ENCODE measurements around the gene LUC7L3. TPM values are rescaled to one million over a fixed set of nuclear protein-coding genes. Genes with fewer than 3 reads are reported as not detected.

Gene LUC7L3
- total RNA-seq, 4 donors from 2014 or later: 31.5 to 267 (median 42.6) TPM

DNA sequence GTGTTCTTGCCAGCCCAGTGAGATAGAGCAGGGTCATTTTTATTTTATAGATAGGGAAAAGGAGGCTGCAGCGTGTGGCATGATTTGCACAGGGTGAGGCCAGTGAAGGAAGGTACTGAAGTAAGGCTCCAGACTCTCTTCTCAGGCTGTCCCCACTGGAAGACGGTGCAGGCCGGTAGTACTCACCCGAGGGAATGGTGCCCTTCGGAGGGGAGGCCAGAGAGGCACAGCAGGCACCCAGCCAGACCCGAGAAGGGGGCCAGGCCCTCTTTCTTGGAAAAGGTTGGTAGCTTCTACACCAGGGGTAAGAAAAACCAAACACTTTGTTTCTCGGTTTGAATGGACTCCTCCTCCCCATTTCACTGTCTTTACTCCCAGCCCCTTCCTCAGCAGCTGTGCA, 47.6 kb downstream of the LUC7L3 start:
- H3K27ac ChIP-seq: no peak overlapping the region
- no peak overlapping the region for H3K4me3 ChIP-seq
- no peak for TF ChIP-seq POLR2AphosphoS5 (IDR thresholded peaks at IDR 0.05)
- no peak for TF ChIP-seq POLR2A (IDR thresholded peaks at IDR 0.05)
- TF ChIP-seq EP300 (IDR thresholded peaks at IDR 0.05): no peak
- TF ChIP-seq, protein P1, sequence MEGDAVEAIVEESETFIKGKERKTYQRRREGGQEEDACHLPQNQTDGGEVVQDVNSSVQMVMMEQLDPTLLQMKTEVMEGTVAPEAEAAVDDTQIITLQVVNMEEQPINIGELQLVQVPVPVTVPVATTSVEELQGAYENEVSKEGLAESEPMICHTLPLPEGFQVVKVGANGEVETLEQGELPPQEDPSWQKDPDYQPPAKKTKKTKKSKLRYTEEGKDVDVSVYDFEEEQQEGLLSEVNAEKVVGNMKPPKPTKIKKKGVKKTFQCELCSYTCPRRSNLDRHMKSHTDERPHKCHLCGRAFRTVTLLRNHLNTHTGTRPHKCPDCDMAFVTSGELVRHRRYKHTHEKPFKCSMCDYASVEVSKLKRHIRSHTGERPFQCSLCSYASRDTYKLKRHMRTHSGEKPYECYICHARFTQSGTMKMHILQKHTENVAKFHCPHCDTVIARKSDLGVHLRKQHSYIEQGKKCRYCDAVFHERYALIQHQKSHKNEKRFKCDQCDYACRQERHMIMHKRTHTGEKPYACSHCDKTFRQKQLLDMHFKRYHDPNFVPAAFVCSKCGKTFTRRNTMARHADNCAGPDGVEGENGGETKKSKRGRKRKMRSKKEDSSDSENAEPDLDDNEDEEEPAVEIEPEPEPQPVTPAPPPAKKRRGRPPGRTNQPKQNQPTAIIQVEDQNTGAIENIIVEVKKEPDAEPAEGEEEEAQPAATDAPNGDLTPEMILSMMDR (IDR thresholded peaks at IDR 0.05): no peak
- no peaks in the 10 kb centered on the region for H3K27me3 ChIP-seq
- 73% methylated on average over 7 of the region's 7 CpGs for WGBS
- no peak for DNase-seq (ENCODE audit: low spot score in 2 of 2)
- H3K9me3 ChIP-seq: no peaks in the 10 kb centered on the region
- H3K4me1 ChIP-seq: peaks cover 38% of the 10 kb centered on the region
- no peaks in the 10 kb centered on the region for H3K36me3 ChIP-seq

DNA sequence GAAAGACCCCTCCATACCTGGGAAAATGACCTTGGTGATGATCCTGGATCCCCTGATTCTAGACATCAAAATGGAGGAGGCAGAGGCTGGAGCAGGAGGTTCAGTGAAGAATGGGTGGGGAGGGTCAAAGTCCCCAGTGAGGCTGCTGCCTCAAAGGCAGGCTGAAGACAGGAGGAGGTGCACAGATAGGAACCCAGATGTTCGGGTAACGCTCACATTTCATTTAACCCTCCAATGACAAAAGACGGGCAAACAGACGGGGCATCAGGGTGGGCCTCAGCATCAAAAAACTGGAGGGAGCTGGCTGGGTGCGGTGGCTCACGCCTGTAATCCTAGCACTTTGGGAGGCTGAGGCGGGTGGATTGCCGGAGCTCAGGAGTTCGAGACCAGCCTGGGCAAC, 48.0 kb downstream of the LUC7L3 start, which contains the start of gene ANKRD40CL:
Gene ANKRD40CL, minus strand, starts transcription at position 73 of the 400 bp plus-strand sequence. CDS start 605 bp downstream, outside the sequence.
- Histone ChIP-seq H3K4me1 (peaks cover 38% of the 10 kb centered on the region), H3K27me3 (no peaks in the 10 kb centered on the region), H3K9me3 (no peaks in the 10 kb centered on the region), H3K27ac (no peak within 1 kb of the TSS), H3K36me3 (no peaks in the 10 kb centered on the region), H3K4me3 (no peak within 1 kb of the TSS)
- DNase-seq (ENCODE audit: low spot score in 2 of 2): no peak
- 86% methylated on average over 9 of the region's 9 CpGs for WGBS
- TF ChIP-seq POLR2A (IDR thresholded peaks at IDR 0.05) (no peak), EP300 (IDR thresholded peaks at IDR 0.05) (no peak), POLR2AphosphoS5 (IDR thresholded peaks at IDR 0.05) (no peak)
- TF ChIP-seq, protein P1 (IDR thresholded peaks at IDR 0.05): no peak

DNA sequence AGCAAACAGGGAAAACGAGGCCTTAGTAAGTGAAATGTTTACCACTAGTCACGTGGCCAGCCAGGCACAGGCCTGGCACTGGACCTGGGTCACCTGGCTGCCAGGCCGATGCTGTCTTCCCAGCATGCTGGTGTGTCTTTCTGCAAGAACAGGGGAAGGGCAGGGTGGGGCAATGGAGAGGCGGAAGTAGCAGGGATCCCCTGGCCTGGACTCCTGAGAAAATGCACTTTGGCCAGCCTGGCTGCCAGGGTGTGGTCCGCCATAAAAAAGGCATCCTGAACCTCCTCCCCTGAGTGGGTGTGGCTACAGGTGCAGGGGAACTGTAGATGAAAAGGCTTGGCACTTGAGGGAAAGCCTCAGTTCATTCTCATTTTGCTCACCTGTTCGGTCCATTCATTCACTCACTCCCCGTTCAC, 49.0 kb downstream of the LUC7L3 start:
- Histone ChIP-seq H3K36me3 (no peaks in the 10 kb centered on the region), H3K4me3 (no peak overlapping the region), H3K4me1 (peaks cover 32% of the 10 kb centered on the region), H3K27ac (no peak overlapping the region), H3K27me3 (no peaks in the 10 kb centered on the region), H3K9me3 (no peaks in the 10 kb centered on the region)
- TF ChIP-seq EP300 (IDR thresholded peaks at IDR 0.05): no peak
- TF ChIP-seq, protein P1 (IDR thresholded peaks at IDR 0.05): no peak
- no peak for TF ChIP-seq POLR2A (IDR thresholded peaks at IDR 0.05)
- no peak for TF ChIP-seq POLR2AphosphoS5 (IDR thresholded peaks at IDR 0.05)
- 52% methylated on average over 7 of the region's 7 CpGs for WGBS
- no peak for DNase-seq (ENCODE audit: low spot score in 2 of 2)

DNA sequence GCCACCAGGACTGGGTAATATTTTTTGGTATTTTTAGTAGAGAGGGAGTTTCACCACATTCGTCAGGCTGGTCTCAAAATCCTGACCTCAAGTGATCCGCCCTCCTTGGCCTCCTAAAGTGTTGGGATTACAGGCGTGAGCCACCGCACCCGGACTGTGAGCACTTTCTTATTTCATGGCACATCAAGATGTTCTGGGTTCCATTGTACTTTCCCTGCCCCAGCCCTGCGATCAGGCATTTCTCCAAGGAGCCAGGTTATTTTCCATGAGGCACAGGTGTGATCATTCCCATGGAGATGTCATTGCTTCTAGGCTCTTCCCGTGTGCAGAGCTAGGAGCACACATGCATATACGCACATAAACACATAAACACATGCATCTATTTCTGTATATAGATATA, 50.5 kb downstream of the LUC7L3 start:
- DNase-seq (ENCODE audit: low spot score in 2 of 2): no peak
- H3K4me1 ChIP-seq: peaks cover 16% of the 10 kb centered on the region
- WGBS: 88% methylated on average over 8 of the region's 8 CpGs
- no peak for TF ChIP-seq POLR2AphosphoS5 (IDR thresholded peaks at IDR 0.05)
- TF ChIP-seq, protein P1 (IDR thresholded peaks at IDR 0.05): no peak
- TF ChIP-seq POLR2A (IDR thresholded peaks at IDR 0.05): no peak
- H3K27me3 ChIP-seq: no peaks in the 10 kb centered on the region
- H3K27ac ChIP-seq: no peak overlapping the region
- H3K4me3 ChIP-seq: no peak overlapping the region
- no peaks in the 10 kb centered on the region for H3K9me3 ChIP-seq
- no peaks in the 10 kb centered on the region for H3K36me3 ChIP-seq

DNA sequence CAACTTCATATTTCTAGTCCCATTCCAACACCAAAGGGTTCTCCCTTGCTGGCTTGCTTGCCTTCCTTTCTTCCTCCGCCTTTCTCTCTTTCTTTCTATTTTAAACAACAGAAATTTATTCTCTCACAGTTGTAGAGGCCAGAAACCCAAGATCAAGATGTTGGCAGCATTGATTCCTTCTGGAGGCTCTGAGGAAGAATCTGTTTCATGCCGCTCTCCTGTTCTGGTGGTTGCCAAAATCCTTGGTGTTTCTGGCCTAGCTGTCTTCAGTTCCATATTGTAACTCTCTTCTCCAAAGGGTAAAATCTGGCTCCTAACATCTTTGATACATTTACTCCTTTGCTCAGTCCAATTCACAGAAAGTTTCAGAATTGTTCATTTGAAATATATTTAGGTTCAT, 50.9 kb downstream of the LUC7L3 start:
- H3K4me3 ChIP-seq: no peak overlapping the region
- 85% methylated on average over 2 of the region's 2 CpGs for WGBS
- peaks cover 12% of the 10 kb centered on the region for H3K4me1 ChIP-seq
- no peaks in the 10 kb centered on the region for H3K9me3 ChIP-seq
- H3K36me3 ChIP-seq: no peaks in the 10 kb centered on the region
- no peak for DNase-seq (ENCODE audit: low spot score in 2 of 2)
- TF ChIP-seq EP300 (IDR thresholded peaks at IDR 0.05) (no peak), POLR2AphosphoS5 (IDR thresholded peaks at IDR 0.05) (no peak), POLR2A (IDR thresholded peaks at IDR 0.05) (no peak)
- TF ChIP-seq, protein P1 (IDR thresholded peaks at IDR 0.05): no peak
- no peaks in the 10 kb centered on the region for H3K27me3 ChIP-seq
- H3K27ac ChIP-seq: no peak overlapping the region
